K562 (cell line): ENCODE measurements around the gene RAB13. TPM values are rescaled to one million over a fixed set of nuclear protein-coding genes. Genes with fewer than 3 reads are reported as not detected.

Experiments used
- CHD1 ChIP-seq: fragments of 200-600 bp; sonication (generic); IDR thresholded peaks from one replicate; pipeline ENCODE4 v1.6.1; 2012; ENCODE audit warnings: mild to moderate bottlenecking, moderate library complexity, low read length, inconsistent platforms
- COPS2 ChIP-seq: fragments of 450-650 bp; conservative IDR thresholded peaks from 2 replicates; pipeline ENCODE4 v1.6.1; 2016; ENCODE audit warnings: mild to moderate bottlenecking, moderate library complexity
- CREM ChIP-seq: IDR thresholded peaks from 2 replicates; pipeline ENCODE4 v1.6.1; 2014; ENCODE audit warnings: antibody characterized with exemption, low read depth
- E4F1 ChIP-seq: fragments of 250-450 bp; sonication (Bioruptor Pico); IDR thresholded peaks from 2 replicates; pipeline ENCODE4 v1.5.0; 2021; ENCODE audit warnings: mild to moderate bottlenecking, borderline replicate concordance
- EGR1 ChIP-seq: fragments of 450-650 bp; conservative IDR thresholded peaks from 2 replicates; pipeline ENCODE4 v1.6.1; 2017; ENCODE audit warnings: mild to moderate bottlenecking
- ELF4 ChIP-seq: fragments of 450-650 bp; formaldehyde crosslinking; IDR thresholded peaks from 2 replicates; pipeline ENCODE4 v1.4.0; 2022; ENCODE audit warnings: missing genetic modification characterization
- ELK3 ChIP-seq: fragments of 450-650 bp; formaldehyde crosslinking; IDR thresholded peaks from 2 replicates; pipeline ENCODE4 v1.4.0; 2020; ENCODE audit warnings: mild to moderate bottlenecking
- FOXM1 ChIP-seq, 2 experiments: fragments of 450-650 bp in 1 of 2; sonication (generic) in 1 of 2; formaldehyde crosslinking in 1 of 2; IDR thresholded peaks; 2 replicates each; pipeline versions ENCODE4 v1.6.1 to v1.9.0; 2017 to 2022; ENCODE audit warnings: low read depth in 2 of 2, mild to moderate bottlenecking in 2 of 2, missing genetic modification reagents in 1 of 2, moderate library complexity in 1 of 2
- GMEB1 ChIP-seq: fragments of 250-450 bp; sonication (Bioruptor Pico); IDR thresholded peaks from 2 replicates; pipeline ENCODE4 v1.4.0; 2020; ENCODE audit warnings: mild to moderate bottlenecking
- HIVEP1 ChIP-seq: fragments of 250-450 bp; sonication (Bioruptor Pico); IDR thresholded peaks from 2 replicates; pipeline ENCODE4 v1.4.0; 2020; ENCODE audit warnings: mild to moderate bottlenecking
- HLTF ChIP-seq: fragments of 450-650 bp; IDR thresholded peaks from 2 replicates; pipeline ENCODE4 v1.6.1; 2016
- NONO ChIP-seq, 2 experiments: fragments of 200-400 bp in 1 of 2; fragments of 450-650 bp in 1 of 2; formaldehyde crosslinking in 1 of 2; IDR thresholded peaks; 2 replicates each; pipeline ENCODE4 v1.6.1; 2017; ENCODE audit warnings: low read depth in 2 of 2, mild to moderate bottlenecking in 2 of 2, moderate library complexity in 2 of 2, low read length in 1 of 2
- RBM39 ChIP-seq: fragments of 200-400 bp; formaldehyde crosslinking; optimal IDR thresholded peaks from 2 replicates; pipeline ENCODE3; 2018; ENCODE audit warnings: low read depth, low read length
- SFPQ ChIP-seq: fragments of 200-400 bp; formaldehyde crosslinking; IDR thresholded peaks from 2 replicates; pipeline ENCODE4 v1.6.1; 2017; ENCODE audit warnings: mild to moderate bottlenecking, low read depth, low read length, moderate library complexity
- SIN3A ChIP-seq, 2 experiments: fragments of 150-350 bp in 1 of 2; IDR thresholded peaks; 2 replicates each; pipeline ENCODE4 v1.6.1; 2011 to 2016; ENCODE audit warnings: borderline replicate concordance in 2 of 2, low read depth in 2 of 2, low read length in 2 of 2, mild to moderate bottlenecking in 2 of 2, moderate library complexity in 2 of 2; ENCODE audit not compliant: control insufficient read depth in 1 of 2
- SMAD2 ChIP-seq: fragments of 150-350 bp; IDR thresholded peaks from 2 replicates; pipeline ENCODE4 v1.6.1; 2014; ENCODE audit warnings: low read depth, mild to moderate bottlenecking, low read length
- SMARCC2 ChIP-seq: fragments of 450-650 bp; IDR thresholded peaks from 2 replicates; pipeline ENCODE4 v1.6.1; 2017; ENCODE audit warnings: antibody characterized with exemption, moderate library complexity, mild to moderate bottlenecking, low read depth
- SUPT5H ChIP-seq: fragments of 450-650 bp; IDR thresholded peaks from 2 replicates; pipeline ENCODE4 v1.6.1; 2016
- TCF3 ChIP-seq: sonication (generic); formaldehyde crosslinking; IDR thresholded peaks from 2 replicates; pipeline ENCODE4 v1.4.0; 2020; ENCODE audit warnings: mild to moderate bottlenecking, missing genetic modification reagents
- ZFP36 ChIP-seq: fragments of 150-350 bp; IDR thresholded peaks from 2 replicates; pipeline ENCODE4 v1.6.1; 2018; ENCODE audit warnings: low read length, low read depth; ENCODE audit not compliant: partially characterized antibody
- ZNF224 ChIP-seq: sonication (generic); formaldehyde crosslinking; IDR thresholded peaks from 2 replicates; pipeline ENCODE4 v1.8.0; 2022; ENCODE audit warnings: mild to moderate bottlenecking, missing genetic modification reagents
- polyA plus RNA-seq, 8 experiments: library from polyadenylated mRNA; depleted of rRNA in 4 of 8; stranded (reverse) in 5 of 8; unstranded in 3 of 8; fragments of >200 nt; fragmentation: Nextera tagmentation in 2 of 8; fragmentation: Illumina TruSeq in 1 of 8; extraction: Ambion mirVana in 2 of 8; extraction: Trizol in 1 of 8; gene quantifications; 2 replicates each; pipeline versions ENCODE4 v1.2.1 to v1.2.3, GENCODE V29; 2011 to 2014; ENCODE audit warnings: inconsistent platforms in 1 of 8, missing spikeins in 1 of 8
- total RNA-seq, 7 experiments: library from RNA; depleted of rRNA in 6 of 7; stranded (reverse); fragments of >200 nt in 6 of 7; fragmentation: Illumina TruSeq in 2 of 7; extraction: Trizol in 2 of 7; gene quantifications; 2 replicates each; pipeline versions ENCODE4 v1.2.1 to v1.2.3, GENCODE V29; 2011 to 2021; ENCODE audit warnings: low replicate concordance in 1 of 7

RAB13 gene
- total and polyA plus RNA-seq, 9 of the 15 experiments (the other 6 are each of a cell fraction or from before 2014, with no cell fraction given), result 22.3 to 100 (median 39.8) TPM

- TF ChIP-seq SFPQ (no peak), SMARCC2 (no peak), ZFP36 (no peak), SMAD2 (no peak), EGR1 (peak; percentile 36), ELF4 (CRISPR knock-in tag) (no peak; the same call in 1 of the 2 replicates), HIVEP1 (CRISPR knock-in tag) (no peak), TCF3 (CRISPR knock-in tag) (no peak), CHD1 (peak; percentile 81), SIN3A (IDR thresholded peaks at IDR 0.05; ENCODE audit: borderline replicate concordance in 2 of 2, control insufficient read depth in 1 of 2, low read depth in 2 of 2, low read length in 2 of 2) (peak in 1 of 2 experiments; percentile 74; a peak in 2 of 4 replicates), NONO (IDR thresholded peaks at IDR 0.05; ENCODE audit: low read depth in 2 of 2, low read length in 1 of 2) (peak; percentile 12 to 45; a peak in 1 of 4 replicates), SUPT5H (peak; percentile 24), CREM (peak; percentile 21; the same call in 1 of the 2 replicates), COPS2 (no peak), HLTF (no peak), FOXM1 (IDR thresholded peaks at IDR 0.05; ENCODE audit: low read depth) (no peak), FOXM1 (CRISPR knock-in tag; IDR thresholded peaks at IDR 0.05; ENCODE audit: low read depth) (no peak), GMEB1 (peak; percentile 51), ZNF224 (CRISPR knock-in tag) (no peak), RBM39 (no peak), ELK3 (CRISPR knock-in tag) (no peak), E4F1 (CRISPR knock-in tag) (no peak)
These were observed 40.1 kb downstream of the RAB13 start (continued) for GRCh38 chr1:153945795-153946621.
